Vagina (tissue), 2 donors: ENCODE measurements around the gene FOXL2. TPM values are rescaled to one million over a fixed set of nuclear protein-coding genes. Genes with fewer than 3 reads are reported as not detected.

Experiments used
- DNase-seq, 2 donors: peaks; one replicate each; pipeline ENCODE4 v3.0.0-alpha.2; 2017; ENCODE audit errors: extremely low spot score in 2 of 2
- H3K27ac ChIP-seq: fragments of 200-600 bp; sonication (generic); one replicate; pipeline ENCODE4 v1.5.1; 2019
- H3K27me3 ChIP-seq: fragments of 200-600 bp; sonication (generic); one replicate; pipeline ENCODE4 v1.5.1; 2019
- H3K36me3 ChIP-seq, 2 donors: fragments of 200-600 bp; sonication (generic); one replicate each; pipeline ENCODE4 v1.5.1; 2017 to 2019
- H3K4me1 ChIP-seq: fragments of 200-600 bp; sonication (generic); one replicate; pipeline ENCODE4 v1.5.1; 2019
- H3K4me3 ChIP-seq, 2 donors: fragments of 200-600 bp; sonication (generic); 1 replicate in 1 of 2; 2 replicates in 1 of 2; pipeline ENCODE4 v1.5.1; 2016 to 2019
- H3K9me3 ChIP-seq: fragments of 200-600 bp; sonication (generic); one replicate; pipeline ENCODE4 v1.5.1; 2019
- POLR2A ChIP-seq, 2 donors: fragments of 450-650 bp; IDR thresholded peaks; one replicate each; pipeline ENCODE4 v1.6.1; 2017; ENCODE audit warnings: antibody characterized with exemption in 2 of 2, mild to moderate bottlenecking in 2 of 2, moderate library complexity in 2 of 2
- POLR2AphosphoS5 ChIP-seq, 2 donors: sonication (generic); formaldehyde crosslinking; IDR thresholded peaks; one replicate each; pipeline ENCODE4 v1.9.0; 2017; ENCODE audit warnings: antibody characterized with exemption in 2 of 2, mild to moderate bottlenecking in 2 of 2, low read depth in 1 of 2; ENCODE audit not compliant: insufficient read depth in 1 of 2
- intact Hi-C: fragments of 100-400 bp; cut with DNase I; formaldehyde crosslinking; loops from one replicate; pipeline ENCODE4 v1.15.1; 2023
- total RNA-seq: library from RNA; depleted of rRNA; stranded (reverse); fragments of >200 nt; gene quantifications from one replicate; pipeline ENCODE4 v1.2.3, GENCODE V29; 2016
- TF ChIP-seq, protein P1 (sequence below), 3 experiments: fragments of 450-650 bp in 2 of 3; fragments of 200-600 bp in 1 of 3; sonication (generic) in 1 of 3; IDR thresholded peaks; one replicate each; pipeline ENCODE4 v1.5.1; 2017 to 2019; ENCODE audit warnings: antibody characterized with exemption in 3 of 3, mild to moderate bottlenecking in 2 of 3, moderate library complexity in 2 of 3

The FOXL2 gene
- 1.5 TPM for total RNA-seq

DNA sequence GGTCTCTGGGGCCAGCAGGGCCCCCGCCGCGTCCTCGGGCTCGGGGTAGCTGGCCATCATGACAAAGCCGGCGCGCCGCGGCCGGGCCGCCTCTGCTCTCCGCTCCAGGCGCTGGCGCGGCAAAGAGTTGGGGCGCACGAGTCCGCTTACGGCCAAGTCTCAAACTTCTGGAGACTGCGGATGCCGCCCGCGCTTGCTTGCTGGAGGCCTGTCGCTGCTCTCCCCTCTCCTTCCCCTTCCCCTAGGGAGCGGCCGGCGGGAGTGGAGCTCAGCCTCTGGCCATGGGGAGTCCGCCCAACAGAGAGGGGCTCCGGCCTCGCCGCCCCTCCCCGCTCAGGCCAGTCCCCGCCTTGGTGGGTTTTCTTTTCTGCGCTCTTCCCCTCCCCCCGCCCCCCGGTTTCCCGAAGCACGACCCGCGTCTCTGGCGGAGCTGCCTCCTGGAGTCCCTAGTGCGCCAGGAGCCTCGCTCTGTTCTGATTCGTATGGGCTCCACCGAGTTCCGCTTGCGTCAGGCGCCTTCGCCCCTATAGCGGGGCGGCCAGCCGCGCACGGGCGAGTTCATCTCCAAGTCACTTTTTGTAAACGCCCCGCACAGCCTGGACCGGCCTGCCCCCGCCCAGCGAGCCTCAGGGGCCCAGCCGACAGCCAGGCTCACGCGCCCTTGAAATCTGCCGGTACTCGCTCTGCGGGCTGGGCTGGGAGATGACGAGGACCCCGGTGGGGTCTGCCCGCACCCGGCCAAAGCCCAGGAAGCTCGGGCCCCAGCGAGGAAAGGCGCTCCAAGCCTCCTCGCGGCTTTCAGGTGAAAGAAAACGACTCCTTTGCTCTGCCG lies at the start of gene FOXL2, which contains the start of gene FOXL2NB:
Gene FOXL2 (minus strand): TSS at position 475 of the 832 bp plus-strand sequence. CDS start 415 bp downstream, at position 60.
Gene FOXL2NB (plus strand): TSS at position 555 of the 832 bp plus-strand sequence. CDS start 148 bp downstream, at position 703.
- H3K27me3 ChIP-seq: peaks cover 11% of the 10 kb centered on the region

DNA sequence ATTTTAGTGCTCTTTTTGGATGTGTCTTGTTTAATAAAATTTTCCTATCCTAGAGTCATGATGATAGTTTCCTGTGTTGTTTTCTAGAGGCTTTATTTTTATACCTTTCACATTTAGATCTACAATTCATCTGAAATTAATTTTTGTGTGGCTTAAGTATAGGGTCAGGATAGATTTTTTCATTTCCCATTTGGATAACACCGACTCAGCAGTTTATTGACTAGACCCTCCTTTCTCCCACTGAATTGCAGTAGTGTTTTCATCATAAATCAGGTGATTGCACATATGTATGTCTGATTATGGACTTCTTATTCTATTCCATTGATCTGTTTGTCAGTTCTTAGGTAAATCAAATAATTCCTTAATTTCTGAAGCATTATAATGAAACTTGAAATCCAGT lies 48.8 kb upstream of the FOXL2 start:
- DNase-seq: no peak
- H3K36me3 ChIP-seq: no peaks in the 10 kb centered on the region
- H3K4me1 ChIP-seq: no peaks in the 10 kb centered on the region
- intact Hi-C loops: no loop called here
- no peaks in the 10 kb centered on the region for H3K27me3 ChIP-seq
- H3K9me3 ChIP-seq: no peaks in the 10 kb centered on the region
- H3K4me3 ChIP-seq: no peak overlapping the region
- no peak overlapping the region for H3K27ac ChIP-seq
- TF ChIP-seq, protein P1, sequence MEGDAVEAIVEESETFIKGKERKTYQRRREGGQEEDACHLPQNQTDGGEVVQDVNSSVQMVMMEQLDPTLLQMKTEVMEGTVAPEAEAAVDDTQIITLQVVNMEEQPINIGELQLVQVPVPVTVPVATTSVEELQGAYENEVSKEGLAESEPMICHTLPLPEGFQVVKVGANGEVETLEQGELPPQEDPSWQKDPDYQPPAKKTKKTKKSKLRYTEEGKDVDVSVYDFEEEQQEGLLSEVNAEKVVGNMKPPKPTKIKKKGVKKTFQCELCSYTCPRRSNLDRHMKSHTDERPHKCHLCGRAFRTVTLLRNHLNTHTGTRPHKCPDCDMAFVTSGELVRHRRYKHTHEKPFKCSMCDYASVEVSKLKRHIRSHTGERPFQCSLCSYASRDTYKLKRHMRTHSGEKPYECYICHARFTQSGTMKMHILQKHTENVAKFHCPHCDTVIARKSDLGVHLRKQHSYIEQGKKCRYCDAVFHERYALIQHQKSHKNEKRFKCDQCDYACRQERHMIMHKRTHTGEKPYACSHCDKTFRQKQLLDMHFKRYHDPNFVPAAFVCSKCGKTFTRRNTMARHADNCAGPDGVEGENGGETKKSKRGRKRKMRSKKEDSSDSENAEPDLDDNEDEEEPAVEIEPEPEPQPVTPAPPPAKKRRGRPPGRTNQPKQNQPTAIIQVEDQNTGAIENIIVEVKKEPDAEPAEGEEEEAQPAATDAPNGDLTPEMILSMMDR (IDR thresholded peaks at IDR 0.05): no peak
- TF ChIP-seq POLR2AphosphoS5 (IDR thresholded peaks at IDR 0.05; ENCODE audit: insufficient read depth in 1 of 2, low read depth in 1 of 2) (no peak), POLR2A (IDR thresholded peaks at IDR 0.05) (no peak)

More for the DNA sequence above, at the start of gene FOXL2, which contains the start of gene FOXL2NB:
- no peaks in the 10 kb centered on the region for H3K9me3 ChIP-seq
- no peak for DNase-seq
- H3K27ac ChIP-seq: peak within 1 kb of the TSS; percentile 66
- no peaks in the 10 kb centered on the region for H3K36me3 ChIP-seq
- H3K4me3 ChIP-seq: peak within 1 kb of the TSS; percentile 45 to 59
- peaks cover 43% of the 10 kb centered on the region for H3K4me1 ChIP-seq
- intact Hi-C loops: no loop called here
- TF ChIP-seq POLR2AphosphoS5 (IDR thresholded peaks at IDR 0.05; ENCODE audit: insufficient read depth in 1 of 2, low read depth in 1 of 2) (peak in 1 of 2 donors; percentile 86), POLR2A (IDR thresholded peaks at IDR 0.05) (peak in 1 of 2 donors; percentile 20)
- TF ChIP-seq, protein P1 (IDR thresholded peaks at IDR 0.05): no peak

DNA sequence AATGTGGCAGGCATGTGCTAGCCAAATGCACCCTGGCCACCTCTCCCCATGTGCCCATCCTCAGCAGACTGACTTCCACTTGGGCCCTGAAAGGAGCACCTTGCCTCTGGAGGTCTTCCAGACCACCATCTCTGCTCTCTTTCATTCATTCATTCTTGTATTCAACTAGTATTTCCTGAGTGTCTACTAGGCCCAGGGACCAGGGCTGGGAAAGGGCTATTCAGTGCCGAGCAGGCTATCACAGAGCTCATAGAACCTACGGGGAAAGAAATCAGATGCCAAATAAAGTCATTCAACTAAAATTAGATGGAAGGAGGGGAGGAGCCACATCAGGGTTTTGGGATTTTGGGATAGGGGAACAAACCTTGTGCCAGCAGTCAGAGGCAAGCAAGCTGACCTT lies 40.2 kb upstream of the FOXL2 start:
- no peaks in the 10 kb centered on the region for H3K27me3 ChIP-seq
- TF ChIP-seq POLR2AphosphoS5 (IDR thresholded peaks at IDR 0.05; ENCODE audit: insufficient read depth in 1 of 2, low read depth in 1 of 2) (no peak), POLR2A (IDR thresholded peaks at IDR 0.05) (no peak)
- TF ChIP-seq, protein P1 (IDR thresholded peaks at IDR 0.05): no peak
- H3K27ac ChIP-seq: no peak overlapping the region
- H3K4me1 ChIP-seq: no peaks in the 10 kb centered on the region
- no peaks in the 10 kb centered on the region for H3K36me3 ChIP-seq
- no peaks in the 10 kb centered on the region for H3K9me3 ChIP-seq
- no peak overlapping the region for H3K4me3 ChIP-seq
- intact Hi-C loops: no loop called here
- DNase-seq: no peak

DNA sequence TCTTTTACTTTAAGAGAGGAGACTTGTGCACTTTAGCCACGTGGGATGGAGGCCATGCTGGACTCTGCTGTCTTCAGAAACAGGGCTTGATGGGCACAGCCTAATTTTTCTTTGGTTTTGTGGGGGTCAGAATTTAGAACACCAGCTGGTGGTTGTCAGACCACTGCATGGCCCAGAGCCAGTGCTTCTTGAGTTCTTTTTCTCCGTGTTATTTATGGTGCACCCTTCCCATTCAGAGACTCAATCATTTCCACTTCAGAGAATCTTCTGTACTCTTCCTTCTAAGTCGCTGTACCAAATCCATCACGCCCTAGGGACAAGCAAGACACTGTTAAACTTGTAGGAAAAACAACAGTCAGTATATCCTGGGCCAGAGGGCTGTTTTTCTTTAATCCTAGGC lies 39.0 kb upstream of the FOXL2 start:
- no peaks in the 10 kb centered on the region for H3K4me1 ChIP-seq
- H3K4me3 ChIP-seq: no peak overlapping the region
- no peaks in the 10 kb centered on the region for H3K36me3 ChIP-seq
- TF ChIP-seq POLR2AphosphoS5 (IDR thresholded peaks at IDR 0.05; ENCODE audit: insufficient read depth in 1 of 2, low read depth in 1 of 2) (no peak), POLR2A (IDR thresholded peaks at IDR 0.05) (no peak)
- TF ChIP-seq, protein P1 (IDR thresholded peaks at IDR 0.05): no peak
- H3K9me3 ChIP-seq: no peaks in the 10 kb centered on the region
- no peak for DNase-seq
- H3K27ac ChIP-seq: no peak overlapping the region
- no peaks in the 10 kb centered on the region for H3K27me3 ChIP-seq
- intact Hi-C loops: no loop called here

DNA sequence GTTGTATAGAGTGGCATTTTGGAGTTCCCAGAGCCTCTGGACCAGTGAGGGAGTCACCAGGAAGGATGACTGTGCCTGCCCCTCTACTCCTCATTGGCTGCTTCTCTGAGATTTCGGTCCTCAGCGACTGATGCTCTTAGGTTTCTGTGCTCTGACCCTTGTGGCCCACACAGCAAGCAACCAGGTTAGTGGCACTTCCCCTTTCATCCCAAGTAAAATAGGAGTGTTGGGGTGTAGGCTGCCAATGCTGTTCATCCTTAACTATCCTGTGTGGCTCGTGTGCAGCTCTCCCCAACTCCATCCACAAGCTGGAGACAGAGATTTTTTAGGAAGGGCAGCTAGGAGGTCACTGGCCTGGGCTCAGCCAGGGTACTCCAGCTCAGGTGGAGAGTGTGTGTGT lies 37.9 kb upstream of the FOXL2 start:
- Histone ChIP-seq H3K4me3 (no peak overlapping the region), H3K4me1 (no peaks in the 10 kb centered on the region), H3K36me3 (no peaks in the 10 kb centered on the region), H3K27me3 (no peaks in the 10 kb centered on the region), H3K9me3 (no peaks in the 10 kb centered on the region), H3K27ac (no peak overlapping the region)
- no peak for DNase-seq
- TF ChIP-seq POLR2A (IDR thresholded peaks at IDR 0.05) (no peak), POLR2AphosphoS5 (IDR thresholded peaks at IDR 0.05; ENCODE audit: insufficient read depth in 1 of 2, low read depth in 1 of 2) (no peak)
- TF ChIP-seq, protein P1 (IDR thresholded peaks at IDR 0.05): no peak
- intact Hi-C loops: no loop called here
